PC-9 (cell line): ENCODE measurements around the gene BLM.

ENCODE experiments used
- EZH2 ChIP-seq: fragments of 200-600 bp; sonication (generic); IDR thresholded peaks from 2 replicates; pipeline ENCODE4 v1.8.0; 2017; ENCODE audit warnings: antibody characterized with exemption, low read depth
- TF ChIP-seq, protein P1 (sequence below): fragments of 200-600 bp; sonication (generic); conservative IDR thresholded peaks from 2 replicates; pipeline ENCODE4 v1.6.1; 2017; ENCODE audit warnings: mixed run types, antibody characterized with exemption, mild to moderate bottlenecking, moderate library complexity

DNA sequence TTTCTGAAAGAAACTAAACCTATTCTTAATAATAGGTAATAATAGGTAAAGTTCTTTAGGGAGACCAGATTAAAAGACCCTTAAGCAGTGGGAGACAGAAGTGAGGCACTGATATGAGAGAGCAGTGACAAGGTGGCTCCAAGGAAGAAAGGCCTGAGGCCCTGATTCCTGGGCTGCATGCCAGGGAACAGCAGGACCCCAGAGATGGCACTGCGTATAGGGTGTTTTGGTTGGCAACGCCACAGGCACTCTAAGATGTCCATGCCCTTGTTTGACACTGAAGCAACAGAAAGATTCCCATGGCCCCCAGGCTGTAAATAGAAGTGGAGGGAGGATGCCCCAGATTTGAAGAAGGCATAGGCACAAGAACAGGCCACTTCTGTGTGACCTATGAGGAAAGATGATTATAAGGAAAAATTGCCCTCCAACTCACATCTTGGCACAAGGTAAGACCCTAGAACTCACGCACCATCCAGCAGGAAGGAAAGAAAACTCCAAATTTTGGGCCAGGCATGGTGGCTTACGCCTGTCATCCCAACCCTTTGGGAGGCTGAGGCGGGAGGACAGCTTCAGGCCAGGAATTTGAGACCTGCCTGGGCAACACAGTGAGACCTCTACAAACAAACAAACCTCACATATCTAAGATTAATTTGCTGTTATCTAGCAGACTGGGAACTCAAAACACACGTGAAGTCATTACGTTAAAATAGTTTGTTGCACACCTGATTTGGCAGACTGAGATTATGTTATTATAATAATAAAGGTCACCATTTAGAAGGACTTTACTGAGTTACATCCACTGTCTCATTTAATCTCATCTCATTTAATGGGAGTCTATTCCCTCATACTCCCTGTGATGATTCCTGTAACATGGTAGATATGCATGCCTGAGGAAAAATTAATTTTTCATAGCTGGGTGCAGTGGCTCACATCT is 10.5 kb upstream of the BLM start:
- TF ChIP-seq, protein P1, sequence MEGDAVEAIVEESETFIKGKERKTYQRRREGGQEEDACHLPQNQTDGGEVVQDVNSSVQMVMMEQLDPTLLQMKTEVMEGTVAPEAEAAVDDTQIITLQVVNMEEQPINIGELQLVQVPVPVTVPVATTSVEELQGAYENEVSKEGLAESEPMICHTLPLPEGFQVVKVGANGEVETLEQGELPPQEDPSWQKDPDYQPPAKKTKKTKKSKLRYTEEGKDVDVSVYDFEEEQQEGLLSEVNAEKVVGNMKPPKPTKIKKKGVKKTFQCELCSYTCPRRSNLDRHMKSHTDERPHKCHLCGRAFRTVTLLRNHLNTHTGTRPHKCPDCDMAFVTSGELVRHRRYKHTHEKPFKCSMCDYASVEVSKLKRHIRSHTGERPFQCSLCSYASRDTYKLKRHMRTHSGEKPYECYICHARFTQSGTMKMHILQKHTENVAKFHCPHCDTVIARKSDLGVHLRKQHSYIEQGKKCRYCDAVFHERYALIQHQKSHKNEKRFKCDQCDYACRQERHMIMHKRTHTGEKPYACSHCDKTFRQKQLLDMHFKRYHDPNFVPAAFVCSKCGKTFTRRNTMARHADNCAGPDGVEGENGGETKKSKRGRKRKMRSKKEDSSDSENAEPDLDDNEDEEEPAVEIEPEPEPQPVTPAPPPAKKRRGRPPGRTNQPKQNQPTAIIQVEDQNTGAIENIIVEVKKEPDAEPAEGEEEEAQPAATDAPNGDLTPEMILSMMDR = no peak
- no peak for TF ChIP-seq EZH2
